Adrenal gland (tissue), 5 donors: ENCODE data around the gene CDC20B.

Experiments used
- POLR2A ChIP-seq, 2 donors: fragments of 450-650 bp; IDR thresholded peaks; one replicate each; pipeline ENCODE4 v1.6.1; 2017; ENCODE audit warnings: antibody characterized with exemption in 2 of 2, mild to moderate bottlenecking in 2 of 2, moderate library complexity in 1 of 2
- TF ChIP-seq, protein P1 (sequence below), 6 experiments: fragments of 450-650 bp in 4 of 6; fragments of 200-600 bp in 2 of 6; sonication (generic) in 1 of 6; IDR thresholded peaks; 1 replicate in 5 of 6; 2 replicates in 1 of 6; pipeline versions ENCODE4 v1.5.1 to v1.8.0; 2016 to 2021; ENCODE audit warnings: antibody characterized with exemption in 6 of 6, mild to moderate bottlenecking in 2 of 6, moderate library complexity in 1 of 6
- donor health status: DM: no; HTN: no; CAD: no.

DNA sequence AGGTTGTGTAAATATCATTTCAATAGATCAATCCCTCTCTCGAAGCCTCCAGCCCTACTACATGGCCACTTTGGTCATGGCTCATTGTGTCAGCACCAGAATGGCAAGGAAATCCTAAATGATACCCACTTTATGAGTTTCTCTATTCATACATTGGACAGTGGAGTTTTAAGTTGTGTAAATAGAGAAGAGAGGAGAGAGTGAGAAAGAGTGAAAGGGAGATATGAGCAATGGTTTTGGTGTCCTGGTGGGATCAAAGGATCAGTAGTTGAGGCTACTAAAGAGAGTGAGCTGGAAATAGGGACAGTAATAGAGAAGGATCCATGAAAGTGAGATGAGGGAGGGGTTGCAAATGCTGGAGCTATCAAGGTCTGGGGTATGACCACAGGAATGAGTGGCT lies 102.0 kb downstream of the CDC20B start:
- TF ChIP-seq POLR2A (IDR thresholded peaks at IDR 0.05): no peak
- TF ChIP-seq, protein P1, sequence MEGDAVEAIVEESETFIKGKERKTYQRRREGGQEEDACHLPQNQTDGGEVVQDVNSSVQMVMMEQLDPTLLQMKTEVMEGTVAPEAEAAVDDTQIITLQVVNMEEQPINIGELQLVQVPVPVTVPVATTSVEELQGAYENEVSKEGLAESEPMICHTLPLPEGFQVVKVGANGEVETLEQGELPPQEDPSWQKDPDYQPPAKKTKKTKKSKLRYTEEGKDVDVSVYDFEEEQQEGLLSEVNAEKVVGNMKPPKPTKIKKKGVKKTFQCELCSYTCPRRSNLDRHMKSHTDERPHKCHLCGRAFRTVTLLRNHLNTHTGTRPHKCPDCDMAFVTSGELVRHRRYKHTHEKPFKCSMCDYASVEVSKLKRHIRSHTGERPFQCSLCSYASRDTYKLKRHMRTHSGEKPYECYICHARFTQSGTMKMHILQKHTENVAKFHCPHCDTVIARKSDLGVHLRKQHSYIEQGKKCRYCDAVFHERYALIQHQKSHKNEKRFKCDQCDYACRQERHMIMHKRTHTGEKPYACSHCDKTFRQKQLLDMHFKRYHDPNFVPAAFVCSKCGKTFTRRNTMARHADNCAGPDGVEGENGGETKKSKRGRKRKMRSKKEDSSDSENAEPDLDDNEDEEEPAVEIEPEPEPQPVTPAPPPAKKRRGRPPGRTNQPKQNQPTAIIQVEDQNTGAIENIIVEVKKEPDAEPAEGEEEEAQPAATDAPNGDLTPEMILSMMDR (IDR thresholded peaks at IDR 0.05): no peak
